Measurements from ENCODE around the gene TRIM37.
"Not testable (repeated sequence)": the region's sequence is repeated elsewhere in the genome, so short reads cannot be mapped to it uniquely, and the experiment has no call there.

TRIM37 gene

DNA sequence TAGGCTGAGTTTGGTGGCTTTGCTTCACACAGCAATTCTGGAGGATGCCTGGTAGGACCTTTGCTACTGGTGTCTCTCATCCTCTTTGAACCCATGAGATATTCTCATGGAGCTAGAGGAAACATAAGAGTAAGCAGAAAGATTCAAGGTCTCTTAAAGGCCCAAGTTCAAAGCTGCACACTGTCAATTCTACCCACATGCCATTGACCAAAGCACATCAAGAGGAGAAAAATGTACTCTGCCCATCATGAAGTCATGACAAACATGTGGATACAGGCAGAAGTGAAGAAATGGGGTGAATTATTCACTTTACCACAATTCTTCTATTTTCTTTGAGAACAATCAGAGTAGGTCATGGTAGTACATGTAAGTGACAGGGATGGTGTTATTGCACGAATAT, 35.2 kb upstream of the TRIM37 start:
- Histone ChIP-seq H3K27ac (ENCODE audit: low read depth, low read length) (no peak overlapping the region), H3K9me3 (ENCODE audit: control insufficient read depth, insufficient read depth, low read depth, low read length) (no peaks in the 10 kb centered on the region), H3K27me3 (ENCODE audit: control insufficient read depth, insufficient read depth, low read length) (no peaks in the 10 kb centered on the region), H3K36me3 (ENCODE audit: control insufficient read depth, insufficient read depth, low read length) (peaks cover 14% of the 10 kb centered on the region), H3K9ac (ENCODE audit: low read length) (no peak overlapping the region), H3K4me3 (ENCODE audit: low read depth, low read length) (no peak overlapping the region), H3K4me1 (ENCODE audit: control insufficient read depth, insufficient read depth, low read length) (no peaks in the 10 kb centered on the region)

DNA sequence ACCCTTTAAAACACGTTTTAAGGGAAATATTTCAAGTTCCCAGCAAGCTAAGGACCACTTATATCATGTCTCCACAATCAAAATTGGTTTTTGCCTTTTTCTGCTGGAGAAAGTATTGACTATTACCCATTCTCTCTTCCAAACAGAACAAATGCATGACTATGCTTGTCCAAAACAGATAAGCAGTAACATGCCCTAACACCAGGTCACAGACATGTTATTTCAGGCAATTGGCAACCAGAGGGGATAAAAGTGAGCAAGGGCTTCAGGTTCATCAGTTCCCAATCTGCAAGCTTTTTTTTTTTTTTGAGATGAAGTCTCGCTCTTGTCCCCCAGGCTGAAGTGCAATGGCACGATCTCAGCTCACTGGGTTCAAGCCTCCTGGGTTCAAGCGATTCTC, 33.3 kb upstream of the TRIM37 start:
- Histone ChIP-seq H3K36me3 (ENCODE audit: control insufficient read depth, insufficient read depth, low read length) (peaks cover 12% of the 10 kb centered on the region), H3K4me3 (ENCODE audit: low read depth, low read length) (no peak overlapping the region), H3K27ac (ENCODE audit: low read depth, low read length) (no peak overlapping the region), H3K9me3 (ENCODE audit: control insufficient read depth, insufficient read depth, low read depth, low read length) (no peaks in the 10 kb centered on the region), H3K27me3 (ENCODE audit: control insufficient read depth, insufficient read depth, low read length) (no peaks in the 10 kb centered on the region), H3K4me1 (ENCODE audit: control insufficient read depth, insufficient read depth, low read length) (no peaks in the 10 kb centered on the region), H3K9ac (ENCODE audit: low read length) (no peak overlapping the region)

DNA sequence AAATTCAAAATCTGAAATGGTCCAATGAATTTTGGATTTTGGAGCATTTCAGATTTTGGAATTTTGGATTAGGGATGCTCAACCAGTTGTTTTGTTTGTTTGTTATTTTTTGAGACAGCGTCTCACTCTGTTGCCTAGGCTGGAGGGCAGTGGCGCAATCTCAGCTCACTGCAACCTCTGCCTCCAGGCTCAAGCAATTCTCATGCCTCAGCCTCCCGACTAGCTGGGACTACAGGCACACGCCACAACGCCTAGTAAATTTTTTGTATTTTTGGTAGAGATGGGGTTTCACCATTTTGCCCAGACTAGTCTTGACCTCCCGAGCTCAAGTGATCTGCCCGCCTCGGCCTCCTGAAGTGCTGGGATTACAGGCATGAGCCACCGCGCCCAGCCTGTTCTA, 31.7 kb upstream of the TRIM37 start:
- not testable (repeated sequence) for H3K9ac ChIP-seq (ENCODE audit: low read length)

DNA sequence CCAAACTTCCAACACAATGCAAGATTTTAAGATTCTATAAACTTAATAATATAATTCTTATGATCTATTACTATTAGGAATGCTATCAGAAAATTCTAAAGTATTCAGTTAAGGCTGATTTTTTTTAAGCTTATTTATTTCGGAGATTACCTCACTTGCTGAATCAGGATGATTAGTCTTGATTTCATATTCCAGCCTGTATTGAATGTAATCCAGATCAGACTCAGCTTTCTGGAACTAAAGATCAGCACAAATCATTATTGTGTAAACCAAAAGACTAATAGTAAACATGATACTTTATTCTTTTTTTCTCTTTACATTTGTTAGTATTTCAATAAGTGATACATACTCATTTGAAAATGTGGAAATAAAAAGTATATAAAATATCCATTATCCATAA, 24.5 kb upstream of the TRIM37 start:
- Histone ChIP-seq H3K9ac (ENCODE audit: low read length) (no peak overlapping the region), H3K27ac (ENCODE audit: low read depth, low read length) (no peak overlapping the region), H3K36me3 (ENCODE audit: control insufficient read depth, insufficient read depth, low read length) (peaks cover 30% of the 10 kb centered on the region), H3K4me3 (ENCODE audit: low read depth, low read length) (no peak overlapping the region), H3K4me1 (ENCODE audit: control insufficient read depth, insufficient read depth, low read length) (no peaks in the 10 kb centered on the region), H3K27me3 (ENCODE audit: control insufficient read depth, insufficient read depth, low read length) (no peaks in the 10 kb centered on the region), H3K9me3 (ENCODE audit: control insufficient read depth, insufficient read depth, low read depth, low read length) (no peaks in the 10 kb centered on the region)

More for the DNA sequence above, 31.7 kb upstream of the TRIM37 start:
- H3K9me3 ChIP-seq (ENCODE audit: control insufficient read depth, insufficient read depth, low read depth, low read length); H3K4me1 ChIP-seq (ENCODE audit: control insufficient read depth, insufficient read depth, low read length); H3K27ac ChIP-seq (ENCODE audit: low read depth, low read length); H3K27me3 ChIP-seq (ENCODE audit: control insufficient read depth, insufficient read depth, low read length); H3K4me3 ChIP-seq (ENCODE audit: low read depth, low read length); H3K36me3 ChIP-seq (ENCODE audit: control insufficient read depth, insufficient read depth, low read length): not testable (repeated sequence)

DNA sequence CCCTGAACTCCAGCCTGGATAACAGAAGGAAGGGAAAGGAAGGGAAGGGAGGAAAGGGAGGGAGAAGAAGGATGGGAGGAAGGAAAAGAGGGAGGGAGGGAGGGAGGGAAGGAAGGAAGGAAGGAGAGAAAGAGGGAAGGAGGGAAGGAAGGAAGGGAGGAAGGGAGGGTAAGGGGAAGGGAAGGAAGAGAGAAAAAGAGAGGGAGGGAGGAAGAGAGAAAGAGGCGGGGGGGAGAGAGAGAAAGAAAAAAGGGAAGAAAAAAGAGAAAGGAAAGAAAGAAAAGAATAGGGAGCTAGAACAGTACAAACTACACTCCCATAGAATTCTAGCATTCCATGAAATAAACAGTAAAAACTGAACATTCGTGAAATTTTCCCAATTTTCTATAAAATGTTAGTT, 23.1 kb upstream of the TRIM37 start:
- no peak overlapping the region for H3K9ac ChIP-seq (ENCODE audit: low read length)
- no peak overlapping the region for H3K27ac ChIP-seq (ENCODE audit: low read depth, low read length)
- H3K27me3 ChIP-seq (ENCODE audit: control insufficient read depth, insufficient read depth, low read length), result no peaks in the 10 kb centered on the region
- H3K9me3 ChIP-seq (ENCODE audit: control insufficient read depth, insufficient read depth, low read depth, low read length), result no peaks in the 10 kb centered on the region
- peaks cover 31% of the 10 kb centered on the region for H3K36me3 ChIP-seq (ENCODE audit: control insufficient read depth, insufficient read depth, low read length)
- no peaks in the 10 kb centered on the region for H3K4me1 ChIP-seq (ENCODE audit: control insufficient read depth, insufficient read depth, low read length)
- H3K4me3 ChIP-seq (ENCODE audit: low read depth, low read length), result no peak overlapping the region

DNA sequence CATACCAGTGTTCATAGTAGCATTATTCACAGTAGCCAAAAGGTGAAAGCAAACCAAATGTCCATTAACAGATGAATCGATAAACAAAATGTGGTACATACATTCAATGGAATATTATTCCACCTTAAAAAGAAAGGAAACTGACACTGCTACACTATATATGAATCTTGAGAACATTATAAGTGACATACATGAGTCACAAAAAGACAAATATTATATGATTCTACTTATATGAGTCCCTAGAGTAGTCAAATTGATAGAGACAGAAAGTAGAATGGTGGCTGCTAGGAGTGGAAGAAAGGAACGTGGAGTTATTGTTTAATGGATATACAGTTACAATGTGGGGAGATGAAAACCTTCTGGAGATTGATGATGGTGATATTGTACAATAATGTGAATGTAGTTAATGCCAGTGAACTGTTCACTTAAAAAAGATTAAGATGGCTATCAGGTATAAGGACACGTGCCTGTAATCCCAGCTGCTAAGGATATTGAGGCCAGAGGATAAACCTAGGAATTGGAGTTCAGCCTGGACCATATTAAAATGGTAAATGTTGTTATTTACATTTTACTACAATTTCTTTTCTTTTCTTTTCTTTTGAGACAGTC, 20.2 kb upstream of the TRIM37 start:
- Histone ChIP-seq H3K4me3 (ENCODE audit: low read depth, low read length) (no peak overlapping the region), H3K9ac (ENCODE audit: low read length) (no peak overlapping the region), H3K9me3 (ENCODE audit: control insufficient read depth, insufficient read depth, low read depth, low read length) (no peaks in the 10 kb centered on the region), H3K36me3 (ENCODE audit: control insufficient read depth, insufficient read depth, low read length) (peaks cover 39% of the 10 kb centered on the region), H3K4me1 (ENCODE audit: control insufficient read depth, insufficient read depth, low read length) (no peaks in the 10 kb centered on the region), H3K27ac (ENCODE audit: low read depth, low read length) (no peak overlapping the region), H3K27me3 (ENCODE audit: control insufficient read depth, insufficient read depth, low read length) (no peaks in the 10 kb centered on the region)

DNA sequence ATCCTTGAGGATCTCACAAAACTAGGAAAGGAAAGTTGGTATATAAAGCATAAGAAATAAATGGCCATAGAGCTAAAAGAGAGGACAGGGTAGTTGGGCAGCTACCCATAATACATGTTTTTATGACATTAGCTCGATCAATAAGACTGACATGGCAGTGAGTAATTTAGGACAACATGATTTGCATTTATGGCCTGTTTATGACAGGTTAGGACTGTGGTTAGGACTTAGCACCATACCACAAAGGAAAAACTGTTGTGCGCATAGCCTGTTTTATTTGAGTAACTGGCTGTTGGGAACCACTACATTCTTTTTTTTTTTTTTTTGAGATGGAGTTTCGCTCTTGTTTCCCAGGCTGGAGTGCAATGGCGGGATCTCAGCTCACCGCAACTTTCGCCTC, 18.0 kb upstream of the TRIM37 start:
- H3K36me3 ChIP-seq (ENCODE audit: control insufficient read depth, insufficient read depth, low read length), result peaks cover 44% of the 10 kb centered on the region
- H3K27me3 ChIP-seq (ENCODE audit: control insufficient read depth, insufficient read depth, low read length), result no peaks in the 10 kb centered on the region
- no peaks in the 10 kb centered on the region for H3K9me3 ChIP-seq (ENCODE audit: control insufficient read depth, insufficient read depth, low read depth, low read length)
- no peak overlapping the region for H3K27ac ChIP-seq (ENCODE audit: low read depth, low read length)
- no peak overlapping the region for H3K4me3 ChIP-seq (ENCODE audit: low read depth, low read length)
- no peak overlapping the region for H3K9ac ChIP-seq (ENCODE audit: low read length)
- H3K4me1 ChIP-seq (ENCODE audit: control insufficient read depth, insufficient read depth, low read length), result no peaks in the 10 kb centered on the region

DNA sequence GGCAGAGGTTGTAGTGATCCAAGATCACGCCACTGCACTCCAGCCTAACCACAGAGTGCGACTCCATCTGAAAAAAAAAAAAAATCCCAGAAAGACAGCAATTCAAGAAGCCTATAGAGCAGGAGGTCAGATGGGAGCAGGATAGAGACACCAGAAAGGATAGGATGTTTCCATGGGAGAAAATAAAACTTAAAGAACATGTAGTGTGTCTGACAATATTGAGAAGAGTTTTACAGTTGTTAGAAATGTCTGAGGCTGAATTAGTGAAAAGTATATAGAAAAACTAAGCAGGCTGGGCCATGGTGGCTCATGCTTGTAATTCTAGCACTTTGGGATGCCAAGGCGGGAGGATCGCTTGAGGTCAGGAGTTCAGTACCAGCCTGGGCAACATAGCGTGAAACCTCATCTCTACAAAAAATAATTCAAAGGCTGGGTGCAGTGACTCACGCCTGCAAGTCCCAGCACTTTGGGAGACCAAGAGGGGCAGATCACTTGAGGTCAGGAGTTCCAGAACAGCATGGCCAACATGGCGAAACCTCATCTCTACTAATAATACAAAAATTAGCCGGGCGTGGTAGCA, 15.3 kb upstream of the TRIM37 start:
- no peak overlapping the region for H3K9ac ChIP-seq (ENCODE audit: low read length)
- peaks cover 44% of the 10 kb centered on the region for H3K36me3 ChIP-seq (ENCODE audit: control insufficient read depth, insufficient read depth, low read length)
- no peak overlapping the region for H3K4me3 ChIP-seq (ENCODE audit: low read depth, low read length)
- no peak overlapping the region for H3K27ac ChIP-seq (ENCODE audit: low read depth, low read length)
- no peaks in the 10 kb centered on the region for H3K9me3 ChIP-seq (ENCODE audit: control insufficient read depth, insufficient read depth, low read depth, low read length)
- H3K27me3 ChIP-seq (ENCODE audit: control insufficient read depth, insufficient read depth, low read length), result no peaks in the 10 kb centered on the region
- no peaks in the 10 kb centered on the region for H3K4me1 ChIP-seq (ENCODE audit: control insufficient read depth, insufficient read depth, low read length)

DNA sequence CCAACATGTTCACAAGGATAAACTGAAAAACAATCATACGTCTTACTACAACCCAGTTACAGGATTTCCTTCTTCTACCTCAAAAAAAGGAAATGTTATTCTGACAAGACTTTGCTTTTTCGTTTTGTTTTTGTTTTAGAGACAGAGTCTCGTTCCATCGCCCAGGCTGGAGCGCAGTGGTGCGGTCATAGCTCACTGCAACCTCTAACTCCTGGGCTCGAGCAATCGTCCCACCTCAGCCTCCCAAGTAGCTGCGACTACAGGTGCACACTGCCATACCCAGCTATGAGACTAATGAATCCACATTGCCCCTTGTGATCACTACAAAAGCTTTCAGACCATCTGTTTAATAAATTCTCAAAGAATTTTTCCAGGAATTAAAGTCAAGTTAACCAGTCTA, 8.8 kb upstream of the TRIM37 start:
- Histone ChIP-seq H3K9me3 (ENCODE audit: control insufficient read depth, insufficient read depth, low read depth, low read length) (no peaks in the 10 kb centered on the region), H3K27ac (ENCODE audit: low read depth, low read length) (no peak overlapping the region), H3K27me3 (ENCODE audit: control insufficient read depth, insufficient read depth, low read length) (no peaks in the 10 kb centered on the region), H3K36me3 (ENCODE audit: control insufficient read depth, insufficient read depth, low read length) (peaks cover 59% of the 10 kb centered on the region), H3K4me1 (ENCODE audit: control insufficient read depth, insufficient read depth, low read length) (no peaks in the 10 kb centered on the region), H3K9ac (ENCODE audit: low read length) (no peak overlapping the region), H3K4me3 (ENCODE audit: low read depth, low read length) (no peak overlapping the region)

DNA sequence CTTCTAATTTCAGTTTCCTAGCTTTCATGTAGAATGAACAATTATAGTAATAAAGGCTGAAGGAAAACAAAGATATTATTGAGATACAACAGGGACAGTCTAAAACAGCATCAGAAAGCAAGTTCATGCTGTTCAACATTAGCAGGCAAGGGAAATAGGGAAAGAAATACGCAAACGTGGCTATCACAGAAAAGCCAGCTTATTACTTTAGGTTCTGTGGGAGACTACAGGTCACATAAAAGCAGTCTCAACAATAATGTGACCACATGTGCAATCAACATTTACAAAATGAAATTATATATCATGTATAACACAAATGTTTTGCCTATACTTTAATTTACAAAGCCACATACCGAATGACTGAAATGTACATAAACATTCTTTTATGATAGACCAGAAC, 4.9 kb upstream of the TRIM37 start:
- no peak overlapping the region for H3K27ac ChIP-seq (ENCODE audit: low read depth, low read length)
- H3K9me3 ChIP-seq (ENCODE audit: control insufficient read depth, insufficient read depth, low read depth, low read length), result no peaks in the 10 kb centered on the region
- H3K4me1 ChIP-seq (ENCODE audit: control insufficient read depth, insufficient read depth, low read length), result no peaks in the 10 kb centered on the region
- no peaks in the 10 kb centered on the region for H3K27me3 ChIP-seq (ENCODE audit: control insufficient read depth, insufficient read depth, low read length)
- H3K9ac ChIP-seq (ENCODE audit: low read length), result no peak overlapping the region
- no peak overlapping the region for H3K4me3 ChIP-seq (ENCODE audit: low read depth, low read length)
- peaks cover 39% of the 10 kb centered on the region for H3K36me3 ChIP-seq (ENCODE audit: control insufficient read depth, insufficient read depth, low read length)

DNA sequence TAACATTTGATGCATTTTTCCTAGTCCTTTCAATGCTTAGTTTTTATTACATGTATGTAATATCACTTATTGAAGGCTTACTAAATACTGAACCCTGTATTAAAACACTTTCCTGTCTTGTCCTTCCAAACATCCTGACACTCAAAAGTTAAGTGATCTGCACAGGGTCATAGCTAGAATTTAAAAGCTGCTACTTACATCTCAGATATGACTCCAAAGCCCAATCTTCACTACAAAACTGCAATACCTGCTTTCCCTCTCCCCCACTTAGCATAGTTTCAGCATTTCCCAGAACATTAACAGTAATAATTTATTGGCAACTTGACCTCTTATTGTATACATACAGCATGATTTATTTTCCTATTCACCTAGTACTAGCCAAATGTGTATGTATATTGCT, 4.3 kb upstream of the TRIM37 start:
- Histone ChIP-seq H3K9ac (ENCODE audit: low read length) (no peak overlapping the region), H3K9me3 (ENCODE audit: control insufficient read depth, insufficient read depth, low read depth, low read length) (no peaks in the 10 kb centered on the region), H3K27ac (ENCODE audit: low read depth, low read length) (no peak overlapping the region), H3K4me3 (ENCODE audit: low read depth, low read length) (no peak overlapping the region), H3K36me3 (ENCODE audit: control insufficient read depth, insufficient read depth, low read length) (peaks cover 39% of the 10 kb centered on the region), H3K4me1 (ENCODE audit: control insufficient read depth, insufficient read depth, low read length) (no peaks in the 10 kb centered on the region), H3K27me3 (ENCODE audit: control insufficient read depth, insufficient read depth, low read length) (no peaks in the 10 kb centered on the region)

All from HUES6 (cell line).